ENCODE results near the gene ZNF805.
"Not testable (repeated sequence)": the region's sequence is repeated elsewhere in the genome, so short reads cannot be mapped to it uniquely, and the experiment has no call there.

Gene ZNF805

GRCh38 chr19:57240311-57241090 is at the start of gene ZNF805:
ZNF805 (plus strand) TSS chr19:57240632; CDS start chr19:57240892, 260 bp downstream.
- DNase-seq (ENCODE audit: low read depth in 2 of 2), result peak; percentile 92 to 93

GRCh38 chr19:57191141-57192076 is 49.0 kb upstream of the ZNF805 start, which contains the start of gene ZNF264:
ZNF264 (plus strand) TSS chr19:57191500; CDS start chr19:57191914, 414 bp downstream.
- peak; percentile 73 to 85 for DNase-seq (ENCODE audit: low read depth in 2 of 2)

- DNase-seq (ENCODE audit: low read depth in 2 of 2), result no peak
Observed at GRCh38 chr19:57192077-57192420, 48.4 kb upstream of the ZNF805 start.

GRCh38 chr19:57192993-57193392 is 47.4 kb upstream of the ZNF805 start:
- no peak for DNase-seq (ENCODE audit: low read depth in 2 of 2)

GRCh38 chr19:57197874-57198273 is 42.6 kb upstream of the ZNF805 start:
- DNase-seq (ENCODE audit: low read depth in 2 of 2), result not testable (repeated sequence)

GRCh38 chr19:57202160-57202559 is 38.3 kb upstream of the ZNF805 start:
- no peak for DNase-seq (ENCODE audit: low read depth in 2 of 2)

- DNase-seq (ENCODE audit: low read depth in 2 of 2), result no peak
Observed at GRCh38 chr19:57210381-57210780, 30.1 kb upstream of the ZNF805 start.

GRCh38 chr19:57212109-57212508 is 28.3 kb upstream of the ZNF805 start:
- no peak for DNase-seq (ENCODE audit: low read depth in 2 of 2)

- no peak for DNase-seq (ENCODE audit: low read depth in 2 of 2)
Observed at GRCh38 chr19:57227502-57227901, 12.9 kb upstream of the ZNF805 start.

GRCh38 chr19:57231686-57232085 is 8.7 kb upstream of the ZNF805 start:
- DNase-seq (ENCODE audit: low read depth in 2 of 2), result no peak

- no peak for DNase-seq (ENCODE audit: low read depth in 2 of 2)
Observed at GRCh38 chr19:57233207-57233606, 7.2 kb upstream of the ZNF805 start.

GRCh38 chr19:57239982-57240310 is 486 bp upstream of the ZNF805 start:
- DNase-seq (ENCODE audit: low read depth in 2 of 2), result no peak

GRCh38 chr19:57241176-57241575 is 744 bp downstream of the ZNF805 start:
- no peak for DNase-seq (ENCODE audit: low read depth in 2 of 2)

- DNase-seq (ENCODE audit: low read depth in 2 of 2), result no peak
Observed at GRCh38 chr19:57242821-57243220, 2.4 kb downstream of the ZNF805 start.

GRCh38 chr19:57244513-57244912 is 4.1 kb downstream of the ZNF805 start:
- no peak for DNase-seq (ENCODE audit: low read depth in 2 of 2)

GRCh38 chr19:57245066-57245465 is 4.6 kb downstream of the ZNF805 start:
- no peak for DNase-seq (ENCODE audit: low read depth in 2 of 2)

GRCh38 chr19:57245959-57246358 is 5.5 kb downstream of the ZNF805 start:
- DNase-seq (ENCODE audit: low read depth in 2 of 2), result no peak

- no peak for DNase-seq (ENCODE audit: low read depth in 2 of 2)
Observed at GRCh38 chr19:57248646-57249045, 8.2 kb downstream of the ZNF805 start.

GRCh38 chr19:57249329-57249728 is 8.9 kb downstream of the ZNF805 start:
- no peak for DNase-seq (ENCODE audit: low read depth in 2 of 2)

- DNase-seq (ENCODE audit: low read depth in 2 of 2), result not testable (repeated sequence)
Observed at GRCh38 chr19:57253767-57254166, 13.3 kb downstream of the ZNF805 start.

GRCh38 chr19:57262044-57262443 is 21.6 kb downstream of the ZNF805 start:
- no peak for DNase-seq (ENCODE audit: low read depth in 2 of 2)

GRCh38 chr19:57263244-57263741 is 22.9 kb downstream of the ZNF805 start:
- no peak for DNase-seq (ENCODE audit: low read depth in 2 of 2)

- DNase-seq (ENCODE audit: low read depth in 2 of 2), result no peak
Observed at GRCh38 chr19:57267291-57267690, 26.9 kb downstream of the ZNF805 start.
